Kidney (tissue), 14 donors: ENCODE measurements around the gene CYP4A11. TPM values are rescaled to one million over a fixed set of nuclear protein-coding genes. Genes with fewer than 3 reads are reported as not detected.
"Not testable (repeated sequence)": the region's sequence is repeated elsewhere in the genome, so short reads cannot be mapped to it uniquely, and the experiment has no call there.

Experiments used
- DNase-seq, 5 donors: peaks; one replicate each; pipeline ENCODE4 v3.0.0-alpha.2; 2013 to 2020
- FAIRE-seq: peaks from 2 replicates; lab custom pipeline; 2012; peaks lifted over from hg19 to GRCh38; lab: Jason Lieb, UNC
- H3K27ac ChIP-seq, 2 donors: one replicate each; pipeline ENCODE4 v1.7.0; 2013; ENCODE audit warnings: low read depth in 2 of 2, low read length in 2 of 2, inconsistent platforms in 1 of 2
- H3K27me3 ChIP-seq: one replicate; pipeline ENCODE4 v1.7.1; 2013; ENCODE audit warnings: low read length, inconsistent platforms; ENCODE audit not compliant: control insufficient read depth, insufficient read depth
- H3K36me3 ChIP-seq, 3 donors: one replicate each; pipeline versions ENCODE4 v1.7.0 to v1.7.1; 2013; ENCODE audit warnings: low read length in 3 of 3, control low read depth in 1 of 3, inconsistent platforms in 1 of 3; ENCODE audit not compliant: insufficient read depth in 3 of 3, control insufficient read depth in 2 of 3
- H3K4me1 ChIP-seq, 3 donors: one replicate each; pipeline versions ENCODE4 v1.7.0 to v1.7.1; 2013; ENCODE audit warnings: low read length in 3 of 3, inconsistent platforms in 1 of 3, low read depth in 1 of 3; ENCODE audit not compliant: control insufficient read depth in 2 of 3, insufficient read depth in 2 of 3
- H3K4me3 ChIP-seq, 3 donors: one replicate each; pipeline versions ENCODE4 v1.7.0 to v1.8.1; 2013; ENCODE audit warnings: low read length in 3 of 3, control low read depth in 1 of 3, inconsistent platforms in 1 of 3
- H3K9ac ChIP-seq, 3 donors: one replicate each; pipeline versions ENCODE4 v1.7.0 to v1.7.1; 2013; ENCODE audit warnings: low read length in 3 of 3, control low read depth in 1 of 3, inconsistent platforms in 1 of 3
- H3K9me3 ChIP-seq, 3 donors: one replicate each; pipeline versions ENCODE4 v1.7.0 to v1.7.1; 2013; ENCODE audit warnings: low read length in 3 of 3, control low read depth in 1 of 3, inconsistent platforms in 1 of 3; ENCODE audit not compliant: control insufficient read depth in 2 of 3, insufficient read depth in 1 of 3
- intact Hi-C: fragments of 100-400 bp; cut with DNase I; formaldehyde crosslinking; loops from one replicate; pipeline ENCODE4 v1.11.1; 2022
- polyA plus RNA-seq: library from polyadenylated mRNA; stranded (reverse); fragments of 350-450 nt; fragmentation: Illumina TruSeq; extraction: RNeasy Lipid Tissue Mini Kit (QIAGEN cat#74804); gene quantifications from one replicate; pipeline ENCODE4 v1.2.3, GENCODE V29; 2014; ENCODE audit warnings: low read depth, low replicate concordance; ENCODE audit not compliant: insufficient read depth
- total RNA-seq: library from RNA; stranded (reverse); fragmentation: NEBNext Ultra II Directional; extraction: Animal tissue kit (Norgen Biotek cat#: 25700); gene quantifications from one replicate; pipeline ENCODE4 v1.2.1, GENCODE V29; 2021
- TF ChIP-seq, protein P1 (sequence below): IDR thresholded peaks from 3 replicates; pipeline ENCODE4 v1.5.1; 2012; ENCODE audit warnings: mild to moderate bottlenecking, moderate library complexity, borderline replicate concordance; ENCODE audit not compliant: insufficient read depth; ENCODE audit errors: extremely low read depth
- donor health status: control.
- donor health status: control.
- donor health status: control.
- donor health status: control.
- donor health status: control.
- donor health status: DM: yes; HTN: yes; CAD: no.
- donor health status: Normal renal cell carcinoma (clear cell type).

Gene CYP4A11
- total and polyA plus RNA-seq, 2 donors from 2014 or later: 23.0 to 384 TPM

GRCh38 chr1:46910790-46911189, 30.5 kb downstream of the CYP4A11 start:
- FAIRE-seq: no peak
- intact Hi-C loops: no loop called here
- H3K4me1 ChIP-seq: no peaks in the 10 kb centered on the region

DNA sequence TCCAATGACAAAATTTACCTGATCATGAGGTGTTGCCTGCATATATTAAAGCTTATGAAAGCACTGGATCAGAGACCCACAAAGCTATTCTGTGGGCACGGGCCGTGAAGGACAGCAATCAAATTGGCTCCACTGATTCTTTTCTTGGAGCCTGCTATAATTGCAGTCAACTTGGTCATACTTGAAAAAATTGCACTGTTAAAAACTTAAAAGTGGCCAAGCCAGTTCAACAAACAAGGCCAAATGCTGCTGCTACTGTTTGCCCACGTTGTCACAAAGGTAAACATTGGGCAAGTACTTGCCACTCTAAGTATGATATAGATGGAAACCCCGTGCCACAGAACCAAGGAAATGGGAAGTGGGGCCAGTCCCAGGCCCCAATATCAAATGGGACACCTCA, 37.8 kb downstream of the CYP4A11 start:
- FAIRE-seq (no peak), DNase-seq (peak in 3 of 5 donors; percentile 17 to 45 (median 32))
- peaks cover 0 to 4% (median 0%) of the 10 kb centered on the region in 3 donors for H3K9me3 ChIP-seq
- H3K4me1 ChIP-seq: no peaks in the 10 kb centered on the region
- TF ChIP-seq, protein P1, sequence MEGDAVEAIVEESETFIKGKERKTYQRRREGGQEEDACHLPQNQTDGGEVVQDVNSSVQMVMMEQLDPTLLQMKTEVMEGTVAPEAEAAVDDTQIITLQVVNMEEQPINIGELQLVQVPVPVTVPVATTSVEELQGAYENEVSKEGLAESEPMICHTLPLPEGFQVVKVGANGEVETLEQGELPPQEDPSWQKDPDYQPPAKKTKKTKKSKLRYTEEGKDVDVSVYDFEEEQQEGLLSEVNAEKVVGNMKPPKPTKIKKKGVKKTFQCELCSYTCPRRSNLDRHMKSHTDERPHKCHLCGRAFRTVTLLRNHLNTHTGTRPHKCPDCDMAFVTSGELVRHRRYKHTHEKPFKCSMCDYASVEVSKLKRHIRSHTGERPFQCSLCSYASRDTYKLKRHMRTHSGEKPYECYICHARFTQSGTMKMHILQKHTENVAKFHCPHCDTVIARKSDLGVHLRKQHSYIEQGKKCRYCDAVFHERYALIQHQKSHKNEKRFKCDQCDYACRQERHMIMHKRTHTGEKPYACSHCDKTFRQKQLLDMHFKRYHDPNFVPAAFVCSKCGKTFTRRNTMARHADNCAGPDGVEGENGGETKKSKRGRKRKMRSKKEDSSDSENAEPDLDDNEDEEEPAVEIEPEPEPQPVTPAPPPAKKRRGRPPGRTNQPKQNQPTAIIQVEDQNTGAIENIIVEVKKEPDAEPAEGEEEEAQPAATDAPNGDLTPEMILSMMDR: no peak
- H3K36me3 ChIP-seq: no peaks in the 10 kb centered on the region
- H3K9ac ChIP-seq: no peak overlapping the region
- H3K27me3 ChIP-seq: no peaks in the 10 kb centered on the region
- H3K27ac ChIP-seq: no peak overlapping the region
- intact Hi-C loops: no loop called here
- no peak overlapping the region for H3K4me3 ChIP-seq

More at GRCh38 chr1:46910790-46911189, 30.5 kb downstream of the CYP4A11 start:
- H3K9ac ChIP-seq: no peak overlapping the region
- H3K4me3 ChIP-seq: no peak overlapping the region
- TF ChIP-seq, protein P1: no peak
- peaks cover 0 to 2% (median 0%) of the 10 kb centered on the region in 3 donors for H3K9me3 ChIP-seq
- no peak overlapping the region for H3K27ac ChIP-seq
- no peaks in the 10 kb centered on the region for H3K36me3 ChIP-seq
- H3K27me3 ChIP-seq: no peaks in the 10 kb centered on the region
- DNase-seq: no peak

GRCh38 chr1:46900401-46900800, 40.9 kb downstream of the CYP4A11 start:
- no peak for FAIRE-seq
- intact Hi-C loops: no loop called here

DNA sequence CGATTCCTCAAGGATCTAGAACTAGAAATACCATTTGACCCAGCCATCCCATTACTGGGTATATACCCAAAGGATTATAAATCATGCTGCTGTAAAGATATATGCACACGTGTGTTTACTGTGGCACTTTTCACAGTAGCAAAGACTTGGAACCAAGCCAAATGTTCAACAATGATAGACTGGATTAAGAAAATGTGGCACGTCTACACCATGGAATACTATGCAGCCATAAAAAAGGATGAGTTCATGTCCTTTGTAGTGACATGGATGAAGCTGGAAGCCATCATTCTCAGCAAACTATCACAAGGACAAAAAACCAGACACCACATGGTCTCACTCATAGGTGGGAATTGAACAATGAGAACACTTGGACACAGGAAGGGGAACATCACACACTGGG, 59.6 kb downstream of the CYP4A11 start:
- H3K36me3 ChIP-seq, FAIRE-seq, H3K4me1 ChIP-seq, DNase-seq, H3K27ac ChIP-seq, H3K4me3 ChIP-seq, intact Hi-C loops, H3K9me3 ChIP-seq, H3K9ac ChIP-seq, H3K27me3 ChIP-seq: not testable (repeated sequence)

More at GRCh38 chr1:46900401-46900800, 40.9 kb downstream of the CYP4A11 start:
- peaks cover 0 to 4% (median 0%) of the 10 kb centered on the region in 3 donors for H3K9me3 ChIP-seq
- no peaks in the 10 kb centered on the region for H3K36me3 ChIP-seq
- no peaks in the 10 kb centered on the region for H3K4me1 ChIP-seq
- TF ChIP-seq, protein P1: no peak
- no peak overlapping the region for H3K27ac ChIP-seq
- no peak for DNase-seq
- no peaks in the 10 kb centered on the region for H3K27me3 ChIP-seq
- H3K9ac ChIP-seq: no peak overlapping the region
- no peak overlapping the region for H3K4me3 ChIP-seq

Other genes with a start within 250 kb of the CYP4A11 start
- gene EFCAB14, start 222.4 kb downstream of the CYP4A11 start, total RNA-seq: 129 TPM
- 48.1 TPM for gene EFCAB14, start 222.4 kb downstream of the CYP4A11 start, polyA plus RNA-seq
- gene CYP4B1, start 142.4 kb downstream of the CYP4A11 start, total RNA-seq: 3.3 TPM
- 4.8 TPM for gene CYP4B1, start 142.4 kb downstream of the CYP4A11 start, polyA plus RNA-seq
- gene CYP4X1, start 82.2 kb upstream of the CYP4A11 start, total RNA-seq: 4.8 TPM
- 5.6 TPM for gene CYP4X1, start 82.2 kb upstream of the CYP4A11 start, polyA plus RNA-seq
- 0.22 TPM for gene CYP4Z1, start 125.8 kb upstream of the CYP4A11 start, total RNA-seq
- gene CYP4Z1, start 125.8 kb upstream of the CYP4A11 start, polyA plus RNA-seq: 0.19 TPM
- 4.1 TPM for gene CYP4A22, start 196.0 kb upstream of the CYP4A11 start, total RNA-seq
- 108 TPM for gene CYP4A22, start 196.0 kb upstream of the CYP4A11 start, polyA plus RNA-seq
- 245 TPM for gene PDZK1IP1, start 248.6 kb upstream of the CYP4A11 start, total RNA-seq
- 2,553 TPM for gene PDZK1IP1, start 248.6 kb upstream of the CYP4A11 start, polyA plus RNA-seq